Stimulated activated naive CD4-positive, alpha-beta T cell treated with Interleukin-2 at 50 U/mL for 16 hours (primary cell): Measurements from ENCODE around the gene PAQR4.
"Not testable (repeated sequence)": the region's sequence is repeated elsewhere in the genome, so short reads cannot be mapped to it uniquely, and the experiment has no call there.

ENCODE experiments used
- DNase-seq: peaks from one replicate; lab custom pipeline; 2025; lab: John Stamatoyannopoulos, UW

Gene PAQR4

DNA sequence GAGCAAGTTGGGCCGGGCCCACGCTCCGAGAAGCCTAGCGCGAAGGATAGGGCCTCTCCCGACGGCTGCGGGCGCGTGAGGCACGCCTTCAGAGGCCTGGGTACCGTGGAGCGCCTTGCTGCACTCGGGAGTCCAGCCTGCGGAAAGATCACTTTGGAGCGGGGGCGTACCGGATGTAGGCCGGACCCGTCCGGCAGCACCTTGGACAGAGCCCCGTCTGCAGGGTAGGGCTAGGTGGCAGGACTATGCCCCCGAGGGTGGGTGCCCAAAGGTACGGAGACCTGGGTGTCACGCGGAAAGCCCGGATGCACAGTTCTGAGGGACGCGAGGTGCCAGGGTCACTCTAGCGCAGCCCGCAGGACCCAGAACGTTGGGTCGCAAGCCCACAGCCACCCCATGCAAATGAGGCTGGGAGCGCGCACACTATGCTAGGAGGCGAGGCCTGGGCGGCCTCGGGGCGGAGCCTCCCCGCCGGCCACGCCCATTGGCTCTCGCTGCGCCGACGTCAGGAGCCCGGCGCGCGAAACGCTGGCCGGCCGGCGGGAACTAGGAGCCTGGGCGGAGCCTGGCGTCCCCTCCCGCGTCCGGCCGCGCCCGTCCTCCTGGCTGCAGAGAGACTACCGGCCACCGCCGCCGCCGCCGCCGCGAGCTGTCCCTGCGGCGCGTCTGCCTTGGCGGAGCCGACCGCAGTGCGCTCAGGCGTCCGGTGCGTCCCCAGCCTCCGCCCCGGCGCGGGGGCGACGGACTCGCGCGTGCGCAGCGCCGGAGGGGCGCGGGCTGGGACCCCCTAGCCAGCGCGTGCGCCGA, at the start of gene PAQR4:
Gene PAQR4, plus strand, starts transcription at position 611 of the 807 bp plus-strand sequence. CDS start 327 bp downstream, outside the sequence.
- peak; percentile 66 for DNase-seq

DNA sequence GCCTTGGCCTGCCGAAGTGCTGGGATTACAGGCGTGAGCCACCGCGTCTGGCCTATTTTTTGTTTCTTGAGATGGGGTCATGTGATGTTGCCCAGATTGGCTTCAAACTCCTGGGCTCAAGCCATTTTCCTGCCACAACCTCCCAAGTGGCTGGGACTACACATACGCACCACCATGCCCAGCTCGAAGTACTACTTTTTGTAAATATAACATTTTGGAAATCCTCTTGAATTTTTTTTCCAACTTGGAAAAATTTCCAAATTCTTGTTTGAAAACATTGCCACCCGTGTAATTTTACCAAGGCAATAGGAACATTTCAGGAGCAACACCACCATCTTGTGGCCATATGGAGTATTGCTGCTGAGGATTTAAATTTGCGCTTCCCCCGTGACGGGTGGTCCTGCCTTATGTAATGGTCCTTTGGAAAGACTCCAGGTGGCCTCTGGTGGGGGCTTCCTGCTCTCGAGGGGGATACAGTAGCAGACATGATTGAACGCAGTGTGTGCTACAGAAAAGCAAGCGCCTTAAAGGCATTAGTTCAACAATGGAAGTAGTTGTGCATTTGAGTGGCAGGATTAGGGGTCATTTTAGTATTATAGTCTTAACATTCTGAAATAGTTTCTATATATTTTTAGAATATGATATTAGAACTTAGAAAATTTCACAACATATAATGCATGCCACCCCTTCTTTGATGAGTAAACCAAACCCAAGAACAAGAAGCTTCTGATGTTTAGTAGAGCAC, 49.5 kb upstream of the PAQR4 start:
- DNase-seq: peak; percentile 29

DNA sequence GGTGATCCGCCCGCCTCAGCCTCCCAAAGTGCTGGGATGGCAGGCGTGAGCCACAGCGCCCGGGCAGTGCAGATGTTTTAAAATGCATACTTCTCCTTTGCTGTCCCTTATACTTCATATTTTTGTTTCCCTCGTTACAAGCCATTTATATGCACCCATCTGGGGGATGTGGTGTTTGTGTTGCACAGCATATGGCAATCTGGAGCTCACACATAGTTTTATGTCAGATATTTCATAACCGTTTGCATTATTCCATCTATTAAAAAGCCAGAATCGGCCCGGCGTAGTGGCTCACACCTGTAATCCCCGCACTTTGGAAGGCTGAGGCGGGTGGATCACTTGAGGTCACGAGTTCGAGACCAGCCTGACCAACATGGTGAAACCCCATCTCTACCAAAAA, 45.7 kb upstream of the PAQR4 start:
- DNase-seq: no peak

DNA sequence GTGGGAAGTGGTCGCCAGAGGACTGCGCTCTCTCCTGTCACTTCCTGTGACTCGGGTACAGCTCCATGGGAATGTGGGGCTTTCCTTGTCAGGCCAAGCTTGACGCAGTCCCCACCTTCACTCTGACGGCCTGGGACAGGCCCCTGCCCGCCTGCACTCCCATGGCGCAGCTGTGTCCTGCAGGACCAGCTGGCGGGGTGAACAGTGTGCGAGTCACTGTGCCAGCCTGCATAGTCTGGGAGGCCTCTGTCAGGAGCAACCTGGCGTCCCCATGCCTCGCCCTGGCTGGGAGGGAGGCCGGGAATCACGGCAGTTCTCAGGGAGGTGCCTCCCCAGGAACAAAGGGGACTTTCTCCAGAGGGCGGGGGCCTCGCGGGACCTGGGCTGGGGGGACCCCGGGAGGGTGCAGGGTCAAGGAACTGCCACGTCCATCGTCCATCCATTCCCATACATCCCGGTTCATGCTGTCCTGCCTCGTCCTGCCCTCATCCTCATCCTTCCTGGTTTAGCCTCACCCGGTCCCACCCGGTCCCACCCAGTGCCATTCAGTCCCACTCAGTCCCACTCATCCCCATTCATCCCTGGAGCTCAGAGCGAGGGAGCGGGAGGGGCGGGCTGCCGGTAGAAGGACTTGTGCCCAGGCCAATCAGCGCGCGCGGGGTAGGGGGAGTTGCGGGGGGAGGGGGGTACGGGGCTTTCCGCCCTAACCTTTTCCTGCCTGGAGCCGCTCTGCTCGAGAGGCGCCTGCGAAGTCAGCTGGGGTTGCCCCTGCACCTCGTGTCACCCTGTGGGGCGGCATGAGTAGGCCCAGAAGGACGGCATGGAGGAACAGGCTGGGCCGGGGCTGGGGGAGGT, 44.0 kb upstream of the PAQR4 start:
- DNase-seq: no peak

DNA sequence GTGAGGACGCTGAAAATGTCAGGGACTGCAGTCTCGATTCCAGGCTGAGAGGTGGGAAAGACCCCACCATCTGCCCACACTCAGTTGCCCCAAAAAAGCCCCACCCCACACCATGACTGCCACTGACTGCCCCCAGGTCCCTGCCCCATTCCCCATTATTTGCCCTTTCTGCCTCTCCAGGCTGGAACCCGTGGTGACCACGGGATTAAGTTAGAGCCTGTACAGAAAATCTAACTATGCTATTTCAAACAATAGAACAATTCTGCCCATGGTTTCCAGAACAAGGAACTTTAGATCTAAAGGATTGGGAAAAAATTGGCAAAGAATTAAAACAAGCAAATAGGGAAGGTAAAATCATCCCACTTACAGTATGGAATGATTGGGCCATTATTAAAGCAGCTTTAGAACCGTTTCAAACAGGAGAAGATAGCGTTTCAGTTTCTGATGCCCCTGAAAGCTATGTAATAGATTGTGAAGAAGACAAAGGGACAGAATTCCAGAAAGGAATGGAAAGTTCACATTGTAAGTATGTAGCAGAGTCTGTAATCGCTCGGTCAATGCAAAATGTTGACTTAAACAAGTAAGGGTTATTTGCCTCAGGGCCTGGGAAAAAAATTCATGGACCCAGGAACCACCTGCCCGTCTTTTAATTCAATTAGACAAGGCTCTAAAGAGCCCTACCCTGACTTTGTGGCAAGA, 43.0 kb upstream of the PAQR4 start:
- no peak for DNase-seq

DNA sequence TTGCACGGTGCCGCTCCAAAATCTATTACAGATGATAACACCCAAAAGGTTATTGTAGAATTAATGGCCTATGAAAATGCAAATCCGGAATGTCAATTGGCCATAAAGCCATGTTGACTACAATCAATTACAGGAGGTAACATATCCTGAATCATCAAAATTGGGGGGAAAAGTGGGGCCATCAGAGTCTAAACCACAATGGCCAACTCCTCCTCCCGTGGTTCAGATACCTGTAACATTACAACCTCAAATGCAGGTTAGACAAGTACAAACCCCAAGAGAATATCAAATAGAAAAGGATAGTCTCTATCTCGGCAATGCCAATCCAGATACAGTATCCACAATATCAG, 42.5 kb upstream of the PAQR4 start:
- DNase-seq: no peak

DNA sequence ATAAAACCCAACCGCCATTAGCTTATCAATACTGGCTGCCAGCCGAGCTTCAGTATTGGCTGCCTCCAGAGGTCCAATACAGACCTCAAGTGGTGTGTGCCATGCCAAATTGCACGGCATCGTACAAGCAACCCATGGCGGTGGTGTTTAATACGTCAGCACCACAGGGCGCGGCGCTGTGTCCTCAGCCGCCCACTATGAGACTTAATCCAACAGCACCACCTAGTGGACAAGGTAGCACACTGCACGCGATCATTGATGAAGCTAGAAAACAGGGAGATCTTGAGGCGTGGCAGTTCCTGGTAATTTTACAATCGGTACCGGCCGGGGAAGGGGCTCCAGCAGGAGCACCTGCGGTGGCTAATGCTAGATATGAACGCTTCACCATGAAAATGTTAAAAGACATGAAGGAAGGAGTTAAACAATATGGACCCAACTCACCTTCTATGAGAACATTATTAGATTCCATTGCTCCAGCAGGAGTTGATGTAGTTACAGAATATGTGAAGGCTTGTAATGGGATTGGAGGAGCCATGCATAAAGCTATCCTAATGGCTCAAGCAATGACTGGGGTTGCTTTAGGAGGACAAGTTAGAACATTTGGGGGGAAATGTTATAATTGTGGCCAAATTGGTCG, 42.0 kb upstream of the PAQR4 start:
- peak; percentile 82 for DNase-seq

DNA sequence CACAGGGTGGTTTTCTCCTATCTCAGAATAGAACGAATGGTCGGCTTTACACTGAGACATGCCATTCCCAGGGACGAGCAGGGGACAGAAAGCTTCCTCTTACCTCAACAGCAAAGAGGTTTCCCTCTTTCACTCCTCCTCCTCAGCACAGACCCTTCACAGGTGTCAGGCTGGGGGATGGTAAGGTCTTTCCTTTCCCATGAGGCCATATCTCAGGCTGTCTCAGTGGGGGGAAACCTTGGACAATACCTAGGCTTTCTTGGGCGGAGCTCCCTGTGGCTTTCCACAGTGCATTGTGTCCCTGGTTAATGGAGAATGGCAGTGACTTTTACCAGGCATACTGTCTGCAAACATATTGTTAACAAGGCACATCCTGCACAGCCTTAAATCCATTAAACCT, 41.0 kb upstream of the PAQR4 start:
- DNase-seq: not testable (repeated sequence)

DNA sequence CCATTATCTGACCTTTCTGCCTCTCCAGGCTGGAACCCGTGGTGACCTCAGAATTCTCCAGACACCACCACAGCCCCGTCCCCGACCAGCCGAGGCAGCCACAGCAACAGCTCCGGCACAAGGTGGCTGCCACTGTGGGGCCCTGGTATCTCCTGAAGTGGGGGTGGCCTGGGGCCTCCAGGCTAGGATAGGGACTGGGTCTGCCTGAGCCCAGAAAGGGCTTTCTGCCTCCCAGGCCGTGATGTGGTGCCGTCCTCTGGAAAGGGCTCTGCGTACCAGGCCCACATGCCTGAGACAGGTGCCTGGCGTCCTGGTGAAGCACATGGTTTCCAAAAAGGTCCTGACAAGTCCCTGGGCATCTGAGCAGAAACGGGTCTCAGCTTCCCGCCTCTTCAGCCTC, 40.4 kb upstream of the PAQR4 start:
- no peak for DNase-seq

DNA sequence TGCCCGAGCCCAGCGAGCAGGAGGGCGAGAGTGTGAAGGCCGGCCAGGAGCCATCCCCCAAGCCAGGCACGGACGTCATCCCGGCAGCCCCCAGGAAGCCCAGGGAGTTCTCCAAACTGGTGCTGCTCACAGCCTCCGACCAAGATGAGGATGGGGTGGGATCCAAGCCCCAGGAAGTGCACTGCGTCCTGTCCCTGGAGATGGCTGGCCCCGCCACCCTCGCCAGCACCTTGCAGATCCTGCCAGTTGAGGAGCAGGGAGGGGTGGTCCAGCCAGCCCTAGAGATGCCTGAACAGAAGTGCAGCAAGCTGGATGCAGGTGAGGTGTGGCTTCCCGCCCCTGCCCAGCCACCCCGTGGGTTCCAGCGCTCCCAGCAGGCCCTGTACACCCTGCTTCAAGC, 39.5 kb upstream of the PAQR4 start:
- DNase-seq: no peak

DNA sequence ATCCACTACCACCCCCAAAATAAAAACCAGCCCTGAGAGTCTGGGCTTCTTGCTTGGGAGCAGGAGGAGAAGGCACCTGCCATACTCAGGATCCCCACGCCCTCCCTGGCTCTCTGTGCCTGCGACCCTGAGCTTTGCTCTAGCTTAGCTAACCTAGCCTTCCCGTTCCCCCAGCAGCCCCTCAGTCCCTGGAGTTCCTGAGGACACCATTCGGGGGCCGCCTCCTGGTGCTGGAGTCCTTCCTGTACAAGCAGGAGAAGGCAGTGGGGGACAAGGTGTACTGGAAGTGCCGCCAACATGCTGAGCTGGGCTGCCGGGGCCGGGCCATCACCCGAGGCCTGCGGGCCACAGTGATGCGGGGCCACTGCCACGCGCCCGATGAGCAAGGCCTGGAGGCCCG, 38.9 kb upstream of the PAQR4 start:
- no peak for DNase-seq

DNA sequence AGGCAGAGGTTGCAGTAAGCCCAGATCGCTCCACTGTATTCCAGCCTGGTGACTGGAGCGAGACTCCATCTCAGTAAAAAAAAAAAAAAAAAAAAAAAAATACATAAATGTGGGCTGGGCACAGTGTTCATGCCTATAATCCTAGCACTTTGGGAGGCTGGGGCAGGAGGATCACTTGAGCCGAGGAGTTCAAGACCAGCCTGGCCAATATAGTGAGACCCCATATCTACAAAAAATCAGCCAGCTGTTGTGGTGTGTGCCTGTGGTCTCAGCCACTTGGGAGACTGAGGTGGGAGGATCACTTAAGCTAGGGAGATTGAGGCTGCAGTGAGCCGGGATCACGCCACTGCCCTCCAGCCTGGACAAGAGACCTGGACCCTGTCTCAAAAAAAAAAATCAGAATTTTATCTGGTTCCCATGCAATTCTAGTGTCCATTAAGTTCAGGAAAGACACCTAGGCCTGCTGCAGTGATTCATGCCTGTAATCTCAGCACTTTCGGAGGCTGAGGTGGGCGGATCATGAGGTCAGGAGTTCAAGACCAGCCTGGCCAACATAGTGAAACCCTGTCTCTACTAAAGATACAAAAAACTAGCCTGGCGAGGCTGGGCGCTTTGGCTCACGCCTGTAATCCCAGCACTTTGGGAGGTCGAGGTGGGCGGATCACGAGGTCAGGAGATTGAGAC, 37.8 kb upstream of the PAQR4 start:
- DNase-seq: not testable (repeated sequence)

DNA sequence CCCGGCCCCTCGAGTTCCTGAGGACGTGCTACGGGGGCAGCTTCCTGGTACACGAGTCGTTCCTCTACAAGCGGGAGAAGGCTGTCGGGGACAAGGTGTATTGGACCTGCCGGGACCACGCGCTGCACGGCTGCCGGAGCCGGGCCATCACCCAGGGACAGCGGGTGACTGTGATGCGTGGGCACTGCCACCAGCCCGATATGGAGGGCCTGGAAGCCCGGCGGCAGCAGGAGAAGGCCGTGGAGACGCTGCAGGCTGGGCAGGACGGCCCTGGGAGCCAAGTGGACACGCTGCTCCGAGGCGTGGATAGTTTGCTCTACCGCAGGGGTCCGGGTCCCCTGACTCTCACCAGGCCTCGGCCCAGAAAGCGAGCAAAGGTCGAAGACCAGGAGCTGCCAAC, 36.0 kb upstream of the PAQR4 start:
- no peak for DNase-seq

DNA sequence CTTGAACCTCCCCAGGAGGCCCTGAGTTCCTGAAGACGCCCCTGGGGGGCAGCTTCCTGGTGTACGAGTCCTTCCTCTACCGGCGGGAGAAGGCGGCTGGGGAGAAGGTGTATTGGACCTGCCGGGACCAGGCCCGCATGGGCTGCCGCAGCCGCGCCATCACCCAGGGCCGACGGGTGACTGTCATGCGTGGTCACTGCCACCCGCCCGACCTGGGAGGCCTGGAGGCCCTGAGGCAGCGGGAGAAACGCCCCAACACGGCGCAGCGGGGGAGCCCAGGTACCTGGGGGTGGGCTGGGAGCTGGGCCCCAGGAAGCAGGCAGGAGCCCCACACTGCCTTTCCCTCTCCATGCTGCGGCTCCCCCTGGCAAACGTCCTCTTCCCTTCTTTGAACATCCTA, 35.4 kb upstream of the PAQR4 start:
- no peak for DNase-seq

DNA sequence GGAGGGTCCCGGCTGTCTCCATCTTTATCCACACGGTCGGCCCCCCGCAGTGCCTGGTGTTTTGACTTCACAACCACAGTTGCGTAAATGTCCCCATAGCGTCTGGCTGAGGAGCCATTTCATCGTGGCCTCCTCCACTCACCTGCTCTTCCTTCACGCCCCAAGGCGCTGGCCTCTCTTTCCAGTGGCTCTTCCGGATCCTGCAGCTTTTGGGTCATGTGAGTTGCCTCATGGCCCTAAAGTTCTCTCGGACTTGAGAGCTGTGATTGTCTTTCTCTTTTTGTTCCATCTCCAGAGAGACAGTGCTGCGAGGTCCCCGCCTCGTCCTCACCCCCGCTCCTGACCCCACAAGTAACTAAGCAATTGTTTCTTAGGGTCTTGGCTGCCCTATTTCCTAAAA, 34.7 kb upstream of the PAQR4 start:
- no peak for DNase-seq

DNA sequence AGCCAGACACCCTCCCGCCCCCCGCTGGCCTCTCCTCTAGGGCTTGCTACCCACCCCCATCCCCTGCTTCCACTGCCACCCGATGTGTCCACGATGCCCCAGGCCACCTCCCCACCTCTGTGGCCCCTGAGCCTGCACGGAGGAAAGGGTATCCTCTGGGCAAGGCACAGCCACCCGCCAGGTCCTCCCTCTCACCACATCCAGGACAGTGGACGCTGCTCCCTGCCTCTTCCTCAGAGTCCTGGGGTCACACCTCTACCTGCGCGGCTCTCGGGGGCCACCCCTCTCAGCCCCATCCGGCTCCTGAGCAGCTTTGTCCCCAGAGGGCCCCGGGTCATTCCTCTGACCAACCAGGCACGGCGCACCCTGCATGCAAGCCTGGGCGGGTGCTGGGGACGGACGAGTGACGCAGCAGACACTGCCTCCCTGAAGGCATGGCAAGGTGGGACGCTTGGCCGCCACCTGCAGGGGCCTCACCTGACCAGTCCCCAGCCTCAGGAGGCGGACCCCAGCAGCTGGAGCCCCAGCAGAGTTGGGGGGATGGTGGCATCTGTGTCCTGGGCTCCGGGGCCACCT, 32.6 kb upstream of the PAQR4 start:
- no peak for DNase-seq

DNA sequence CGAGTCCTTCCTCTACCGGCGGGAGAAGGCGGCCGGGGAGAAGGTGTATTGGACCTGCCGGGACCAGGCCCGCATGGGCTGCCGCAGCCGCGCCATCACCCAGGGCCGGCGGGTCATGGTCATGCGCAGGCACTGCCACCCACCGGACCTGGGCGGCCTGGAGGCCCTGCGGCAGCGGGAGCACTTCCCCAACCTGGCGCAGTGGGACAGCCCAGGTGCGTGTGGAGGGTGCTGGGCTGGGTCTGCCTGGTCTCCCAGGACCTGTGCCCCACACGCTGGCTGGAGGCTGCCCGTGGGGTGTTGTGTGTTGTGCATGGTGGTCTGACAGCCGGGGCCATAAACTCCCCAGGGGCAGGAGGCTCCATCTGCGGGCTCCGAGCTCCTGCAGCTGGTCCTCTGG, 32.0 kb upstream of the PAQR4 start:
- DNase-seq: no peak

DNA sequence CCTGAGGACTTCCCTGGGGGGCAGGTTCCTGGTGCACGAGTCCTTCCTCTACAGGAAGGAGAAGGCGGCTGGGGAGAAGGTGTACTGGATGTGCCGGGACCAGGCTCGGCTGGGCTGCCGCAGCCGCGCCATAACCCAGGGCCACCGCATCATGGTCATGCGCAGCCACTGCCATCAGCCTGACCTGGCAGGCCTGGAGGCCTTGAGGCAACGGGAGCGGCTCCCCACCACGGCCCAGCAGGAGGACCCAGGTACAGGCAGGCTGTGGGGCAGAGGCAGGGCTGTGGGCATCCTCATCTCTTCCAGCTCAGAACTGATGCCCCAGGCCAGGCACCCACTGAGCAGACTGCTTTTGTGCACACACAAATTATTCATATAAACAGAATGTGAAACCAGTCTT, 30.9 kb upstream of the PAQR4 start:
- no peak for DNase-seq

DNA sequence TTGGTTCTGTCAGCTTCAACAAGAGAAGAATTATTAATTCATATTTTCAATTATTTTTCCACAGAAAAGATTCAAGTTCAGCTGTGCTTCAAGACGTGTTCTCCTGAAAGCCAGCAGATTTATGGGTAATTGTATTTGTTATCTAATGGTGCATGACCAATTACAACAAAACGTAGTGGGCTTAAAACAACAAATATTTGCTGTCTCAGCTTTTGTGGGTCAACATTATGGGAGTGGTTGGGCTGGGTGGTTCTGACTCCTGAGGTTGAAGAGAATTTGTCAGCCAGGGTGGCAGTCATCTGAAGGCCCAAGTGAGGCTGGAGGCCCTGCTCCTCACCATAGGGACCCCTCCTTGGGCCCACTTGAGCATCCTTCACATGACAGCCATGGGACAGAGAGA, 29.2 kb upstream of the PAQR4 start:
- DNase-seq: no peak

DNA sequence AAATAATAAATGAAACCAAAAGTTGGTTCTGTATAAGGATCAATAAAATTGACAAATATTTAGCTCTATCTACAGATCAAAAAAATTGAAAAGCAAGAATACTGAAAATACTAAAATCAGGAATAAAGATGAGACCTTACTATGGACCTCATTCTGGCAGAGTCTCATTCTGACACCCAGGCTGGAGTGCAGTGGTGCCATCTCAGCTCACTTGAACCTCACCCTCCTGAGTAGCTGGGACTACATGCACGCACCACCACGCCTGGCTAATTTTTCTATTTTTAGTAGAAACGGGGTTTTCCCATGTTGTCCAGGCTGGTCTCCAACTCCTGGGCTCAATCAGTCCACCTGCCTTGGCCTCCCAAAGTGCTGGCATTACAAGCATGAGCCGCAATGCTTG, 27.1 kb upstream of the PAQR4 start:
- no peak for DNase-seq

DNA sequence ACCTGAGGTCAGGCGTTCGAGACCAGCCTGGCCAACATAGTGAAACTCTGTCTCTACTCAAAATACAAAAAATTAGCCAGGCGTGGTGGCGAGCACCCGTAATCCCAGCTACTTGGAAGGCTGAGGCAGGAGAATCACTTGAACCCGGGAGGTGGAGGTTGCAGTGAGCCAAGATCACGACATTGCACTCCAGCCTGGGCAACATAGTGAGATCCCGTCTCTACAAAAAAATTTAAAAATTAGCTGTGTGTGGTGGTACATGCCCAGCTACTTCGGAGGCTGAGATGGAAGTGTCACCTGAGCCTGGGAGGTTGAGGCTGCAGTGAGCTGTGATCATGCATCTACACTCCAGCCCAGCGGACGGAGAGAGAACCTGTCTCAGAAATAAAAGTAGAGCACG, 25.4 kb upstream of the PAQR4 start:
- DNase-seq: not testable (repeated sequence)
